IMR-90 (cell line): ENCODE data around the gene RFX5. TPM values are rescaled to one million over a fixed set of nuclear protein-coding genes. Genes with fewer than 3 reads are reported as not detected.

Source experiments
- ATAC-seq: fragments of 200-7000 bp; cut with Tn5 transposase; 2 replicates; pipeline ENCODE4 v1.9.1; 2020; ENCODE audit warnings: low read depth, mild to moderate bottlenecking, moderate library complexity
- BruUV-seq: library from RNA; stranded (reverse); fragments of 400-500 nt; replicated peaks from 2 replicates; lab custom pipeline; 2021; lab: Mats Ljungman, UMichigan
- CTCF ChIA-PET: fragments of 300-600 bp; formaldehyde crosslinking; extraction: SDS; loops from one replicate; lab custom pipeline; 2021; ENCODE audit warnings: antibody characterized with exemption; lab: Yijun Ruan, JAX
- POLR2A ChIA-PET: fragments of 300-600 bp; sonication (Branson Sonifier 250); formaldehyde crosslinking; loops from one replicate; lab custom pipeline; 2022; ENCODE audit warnings: antibody characterized with exemption; ENCODE audit not compliant: unreplicated experiment; lab: Charles Lee
- DNase-seq: peaks from one replicate; pipeline ENCODE4 v3.0.0; 2013
- H2AFZ ChIP-seq: replicated peaks from 2 replicates; pipeline ENCODE3; 2013; ENCODE audit warnings: low read length, mild to moderate bottlenecking; ENCODE audit not compliant: poor library complexity
- H2AK5ac ChIP-seq: 2 replicates; pipeline ENCODE4 v1.6.1; 2013; ENCODE audit warnings: low read depth, low read length, inconsistent platforms
- H2AK9ac ChIP-seq: replicated peaks from 2 replicates; pipeline ENCODE3; 2013; ENCODE audit warnings: mild to moderate bottlenecking, low read depth, low read length, moderate library complexity; ENCODE audit not compliant: poor library complexity
- H2BK120ac ChIP-seq: 2 replicates; pipeline ENCODE4 v1.6.1; 2013; ENCODE audit warnings: low read depth, low read length, inconsistent platforms
- H2BK15ac ChIP-seq: 3 replicates; pipeline ENCODE4 v1.6.1; 2013; ENCODE audit warnings: low read depth, low read length, inconsistent platforms
- H2BK20ac ChIP-seq: 2 replicates; pipeline ENCODE4 v1.6.1; 2013; ENCODE audit warnings: low read depth, mild to moderate bottlenecking, inconsistent platforms, low read length, moderate library complexity
- H2BK5ac ChIP-seq: 2 replicates; pipeline ENCODE4 v1.6.1; 2013; ENCODE audit warnings: mild to moderate bottlenecking, low read depth, low read length, inconsistent platforms; ENCODE audit not compliant: poor library complexity, severe bottlenecking
- H3K14ac ChIP-seq: replicated peaks from 2 replicates; pipeline ENCODE4 v1.6.1; 2013; ENCODE audit warnings: low read depth, low read length, inconsistent platforms
- H3K18ac ChIP-seq: 2 replicates; pipeline ENCODE4 v1.6.1; 2013; ENCODE audit warnings: low read depth, low read length, control low read depth
- H3K23ac ChIP-seq: 2 replicates; pipeline ENCODE4 v1.6.1; 2013; ENCODE audit warnings: low read depth, low read length, inconsistent platforms
- H3K27ac ChIP-seq: 2 replicates; pipeline ENCODE4 v1.5.1; 2013; ENCODE audit warnings: mild to moderate bottlenecking, control low read depth, low read length; ENCODE audit not compliant: insufficient read depth
- H3K27me3 ChIP-seq: 2 replicates; pipeline ENCODE4 v1.6.1; 2013; ENCODE audit warnings: low read length; ENCODE audit not compliant: control insufficient read depth, insufficient read depth
- H3K36me3 ChIP-seq: 2 replicates; pipeline ENCODE4 v1.6.1; 2013; ENCODE audit warnings: low read length, mixed read lengths; ENCODE audit not compliant: control insufficient read depth, insufficient read depth
- H3K4ac ChIP-seq: 2 replicates; pipeline ENCODE4 v1.6.1; 2013; ENCODE audit warnings: low read depth, low read length, inconsistent platforms
- H3K4me1 ChIP-seq: 2 replicates; pipeline ENCODE4 v1.6.1; 2013; ENCODE audit warnings: low read length, mixed read lengths; ENCODE audit not compliant: control insufficient read depth, insufficient read depth
- H3K4me2 ChIP-seq: 2 replicates; pipeline ENCODE4 v1.6.1; 2013; ENCODE audit warnings: low read depth, mild to moderate bottlenecking, control low read depth, low read length, moderate library complexity
- H3K4me3 ChIP-seq: 2 replicates; pipeline ENCODE4 v1.5.1; 2013; ENCODE audit warnings: low read depth, mild to moderate bottlenecking, control low read depth, low read length, moderate library complexity; ENCODE audit not compliant: insufficient read depth
- H3K56ac ChIP-seq: 2 replicates; pipeline ENCODE4 v1.6.1; 2013; ENCODE audit warnings: low read length, inconsistent platforms; ENCODE audit not compliant: insufficient read depth; ENCODE audit errors: extremely low read depth
- H3K79me1 ChIP-seq, 2 experiments: 2 replicates each; pipeline ENCODE4 v1.6.1; 2013; ENCODE audit warnings: low read length in 2 of 2, inconsistent platforms in 1 of 2, low read depth in 1 of 2
- H3K9ac ChIP-seq: 2 replicates; pipeline ENCODE4 v1.6.1; 2013; ENCODE audit warnings: low read depth, low read length, control low read depth
- H3K9me1 ChIP-seq: 2 replicates; pipeline ENCODE4 v1.6.1; 2013; ENCODE audit warnings: low read length, inconsistent platforms; ENCODE audit not compliant: insufficient read depth
- H3K9me3 ChIP-seq: 2 replicates; pipeline ENCODE4 v1.6.1; 2013; ENCODE audit warnings: low read length; ENCODE audit not compliant: control insufficient read depth, insufficient read depth
- H4K20me1 ChIP-seq: 2 replicates; pipeline ENCODE4 v1.6.1; 2013; ENCODE audit warnings: low read length, inconsistent platforms; ENCODE audit not compliant: insufficient read depth
- H4K5ac ChIP-seq: 2 replicates; pipeline ENCODE4 v1.6.1; 2013; ENCODE audit warnings: mild to moderate bottlenecking, low read depth, low read length, control low read depth
- H4K8ac ChIP-seq, 2 experiments: 2 replicates each; pipeline ENCODE4 v1.6.1; 2013; ENCODE audit warnings: low read depth in 2 of 2, low read length in 2 of 2, control low read depth in 1 of 2, inconsistent platforms in 1 of 2
- H4K91ac ChIP-seq: 2 replicates; pipeline ENCODE4 v1.6.1; 2013; ENCODE audit warnings: low read depth, low read length, inconsistent platforms; ENCODE audit not compliant: insufficient read depth
- BHLHE40 ChIP-seq: fragments of 150-350 bp; IDR thresholded peaks from 2 replicates; pipeline ENCODE4 v1.6.1; 2016; ENCODE audit warnings: mild to moderate bottlenecking, low read depth, low read length
- CEBPB ChIP-seq: IDR thresholded peaks from 2 replicates; pipeline ENCODE4 v1.6.1; 2012; ENCODE audit warnings: low read depth, low read length, improper control_type of control experiment
- CHD1 ChIP-seq: IDR thresholded peaks from 2 replicates; pipeline ENCODE4 v1.6.1; 2012; ENCODE audit warnings: low read depth, low read length, improper control_type of control experiment
- FOS ChIP-seq: fragments of 150-350 bp; IDR thresholded peaks from 2 replicates; pipeline ENCODE4 v1.6.1; 2016; ENCODE audit warnings: low read depth, low read length
- MAFK ChIP-seq: IDR thresholded peaks from 2 replicates; pipeline ENCODE4 v1.6.1; 2012; ENCODE audit warnings: low read depth, low read length, improper control_type of control experiment
- MAZ ChIP-seq: IDR thresholded peaks from 2 replicates; pipeline ENCODE4 v1.6.1; 2012; ENCODE audit warnings: low read depth, mild to moderate bottlenecking, low read length, improper control_type of control experiment, moderate library complexity, borderline replicate concordance
- MXI1 ChIP-seq: IDR thresholded peaks from 2 replicates; pipeline ENCODE4 v1.6.1; 2012; ENCODE audit warnings: low read depth, mild to moderate bottlenecking, low read length, moderate library complexity, borderline replicate concordance
- NFE2L2 ChIP-seq: fragments of 150-350 bp; IDR thresholded peaks from 2 replicates; pipeline ENCODE4 v1.6.1; 2016; ENCODE audit warnings: low read depth, mild to moderate bottlenecking, low read length
- POLR2A ChIP-seq: IDR thresholded peaks from 2 replicates; pipeline ENCODE4 v1.6.1; 2012; ENCODE audit warnings: mild to moderate bottlenecking, low read depth, low read length
- RCOR1 ChIP-seq: IDR thresholded peaks from 2 replicates; pipeline ENCODE4 v1.6.1; 2012; ENCODE audit warnings: mild to moderate bottlenecking, low read length, improper control_type of control experiment; ENCODE audit not compliant: insufficient replicate concordance
- SMC3 ChIP-seq: fragments of 150-350 bp; IDR thresholded peaks from 2 replicates; pipeline ENCODE4 v1.6.1; 2016; ENCODE audit warnings: low read depth, mild to moderate bottlenecking, antibody characterized with exemption, low read length, moderate library complexity
- USF2 ChIP-seq: fragments of 150-350 bp; IDR thresholded peaks from 2 replicates; pipeline ENCODE4 v1.6.1; 2017; ENCODE audit warnings: mild to moderate bottlenecking, antibody characterized with exemption, low read length, low read depth
- WGBS, 2 experiments: methylation state at CpG; one replicate each; pipeline versions ENCODE4 v1.1.5 to v1.1.7; 2013; ENCODE audit warnings: missing lambda C conversion rate in 2 of 2; ENCODE audit not compliant: insufficient read length in 1 of 2; ENCODE audit errors: extremely low coverage in 2 of 2; 5-methylcytosine and 5-hydroxymethylcytosine counted together
- dilution Hi-C: fragments of 300-500 bp; cut with HindIII; formaldehyde crosslinking; loops from one replicate; pipeline ENCODE4 v1.14.3; 2018; ENCODE audit warnings: low sequenced_read_pairs; ENCODE audit not compliant: unreplicated experiment
- in situ Hi-C: fragments of 300-500 bp; cut with MboI; formaldehyde crosslinking; loops from 3 replicates; pipeline ENCODE4 v1.14.3; 2019; ENCODE audit warnings: low sequenced_read_pairs, inconsistent platforms, mixed read lengths
- intact Hi-C: fragments of 100-400 bp; cut with micrococcal nuclease; formaldehyde crosslinking; loops from 2 replicates; pipeline ENCODE4 v1.10.0; 2022
- polyA plus RNA-seq, 3 experiments: library from polyadenylated mRNA; depleted of rRNA; stranded (reverse); fragments of >200 nt; gene quantifications; 2 replicates each; pipeline ENCODE4 v1.2.3, GENCODE V29; 2012; ENCODE audit warnings: low replicate concordance in 1 of 3
- total RNA-seq: library from RNA; depleted of rRNA; stranded (reverse); fragments of >200 nt; gene quantifications from 2 replicates; pipeline ENCODE4 v1.2.3, GENCODE V29; 2012
- TF ChIP-seq, protein P1 (sequence below): conservative IDR thresholded peaks from 2 replicates; pipeline ENCODE4 v1.5.1; 2012; ENCODE audit warnings: mild to moderate bottlenecking, low read depth, low read length, improper control_type of control experiment

RFX5 gene
- total and polyA plus RNA-seq, 2 of the 4 experiments (the other 2 are of a cell fraction) = 29.3 to 44.4 TPM

DNA sequence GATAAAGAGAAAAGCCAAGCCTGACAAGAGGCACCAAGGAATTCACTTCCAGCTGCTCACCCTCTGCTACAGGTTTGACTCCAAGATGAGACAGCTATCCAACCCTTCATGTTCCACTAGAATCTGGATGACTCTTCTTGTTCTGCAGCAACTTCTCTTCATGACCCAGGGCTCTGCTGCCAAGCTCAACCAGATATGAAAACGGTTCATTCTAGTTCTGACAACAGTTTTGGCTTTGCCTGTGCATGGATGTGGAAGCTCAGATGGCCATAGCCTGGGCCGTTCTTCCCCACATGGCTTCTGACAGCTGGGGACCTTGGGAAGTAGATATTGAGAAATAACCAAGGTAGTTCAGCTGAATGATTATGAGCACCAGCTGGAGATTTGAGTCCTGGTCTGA is 33.6 kb downstream of the RFX5 start (continued):
- TF ChIP-seq USF2 = no peak
- TF ChIP-seq FOS = no peak
- TF ChIP-seq BHLHE40 = no peak
- no peak for TF ChIP-seq NFE2L2
- TF ChIP-seq MAZ = no peak

DNA sequence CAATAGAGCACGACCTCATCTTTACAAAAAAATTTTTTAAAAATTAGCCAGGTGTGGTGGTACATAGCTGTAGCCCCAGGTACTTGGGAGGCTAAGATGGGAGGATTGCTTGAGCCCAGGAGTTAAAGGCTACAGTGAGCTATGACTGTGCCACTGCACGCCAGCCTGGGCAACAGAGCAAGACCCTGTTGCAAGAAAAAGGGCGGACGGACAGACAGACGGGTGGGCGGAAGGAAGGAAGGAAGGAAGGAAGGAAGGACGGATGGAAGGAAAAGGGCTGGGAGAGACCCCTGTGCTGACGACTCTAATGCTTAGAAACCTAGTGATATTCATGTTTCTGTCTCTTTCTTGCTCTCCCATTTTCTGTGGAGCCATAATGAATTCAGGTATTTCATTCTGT is 34.2 kb downstream of the RFX5 start:
- Histone ChIP-seq H4K8ac (no peak overlapping the region; a peak in 1 of 4 replicates), H3K79me1 (peaks cover 40 to 91% of the 10 kb centered on the region in 2 experiments), H3K36me3 (peaks cover 41% of the 10 kb centered on the region), H2AK9ac (no peak overlapping the region), H4K91ac (peak overlapping the region; percentile 26; the same call in 1 of the 2 replicates), H3K4ac (peak overlapping the region; percentile 78), H4K5ac (no peak overlapping the region), H4K20me1 (peaks cover 54% of the 10 kb centered on the region), H3K27me3 (no peaks in the 10 kb centered on the region), H3K27ac (peak overlapping the region; percentile 58), H2BK15ac (peak overlapping the region; percentile 82; the same call in 2 of the 3 replicates), H2AFZ (no peak overlapping the region), H2AK5ac (peak overlapping the region; percentile 69), H2BK5ac (peak overlapping the region; percentile 57), H3K9me3 (no peaks in the 10 kb centered on the region), H3K56ac (no peak overlapping the region), H3K9me1 (peaks cover 56% of the 10 kb centered on the region), H3K4me1 (peaks cover 39% of the 10 kb centered on the region), H3K23ac (peak overlapping the region; percentile 74; the same call in 1 of the 2 replicates), H3K4me2 (no peak overlapping the region), H3K4me3 (no peak overlapping the region), H2BK20ac (peak overlapping the region; percentile 38; the same call in 1 of the 2 replicates), H3K14ac (peak overlapping the region; percentile 38; the same call in 1 of the 2 replicates), H2BK120ac (peak overlapping the region; percentile 85), H3K9ac (no peak overlapping the region), H3K18ac (no peak overlapping the region)
- ChIA-PET POLR2A (interaction anchor here (0.6 kb wide), 1 partner anchor 13 kb away, joined by 3 read pairs; no protein-coding TSS in a partner anchor), CTCF (no interaction called here)
- intact Hi-C loops (no loop called here), dilution Hi-C loops (no loop called here), in situ Hi-C loops (loop anchor here (25.0 kb wide), 1 partner anchor 674 kb away; the partner anchor contains the start of gene S100A10)
- ATAC-seq (no peak), DNase-seq (no peak)
- 100% methylated on average over 3 of the region's 8 CpGs; no CpG with 5 or more reads in 1 of the 2 experiments for WGBS, 2 experiments
- no TSS peak for BruUV-seq
- no peak for TF ChIP-seq CHD1
- TF ChIP-seq BHLHE40 = no peak
- TF ChIP-seq, protein P1, sequence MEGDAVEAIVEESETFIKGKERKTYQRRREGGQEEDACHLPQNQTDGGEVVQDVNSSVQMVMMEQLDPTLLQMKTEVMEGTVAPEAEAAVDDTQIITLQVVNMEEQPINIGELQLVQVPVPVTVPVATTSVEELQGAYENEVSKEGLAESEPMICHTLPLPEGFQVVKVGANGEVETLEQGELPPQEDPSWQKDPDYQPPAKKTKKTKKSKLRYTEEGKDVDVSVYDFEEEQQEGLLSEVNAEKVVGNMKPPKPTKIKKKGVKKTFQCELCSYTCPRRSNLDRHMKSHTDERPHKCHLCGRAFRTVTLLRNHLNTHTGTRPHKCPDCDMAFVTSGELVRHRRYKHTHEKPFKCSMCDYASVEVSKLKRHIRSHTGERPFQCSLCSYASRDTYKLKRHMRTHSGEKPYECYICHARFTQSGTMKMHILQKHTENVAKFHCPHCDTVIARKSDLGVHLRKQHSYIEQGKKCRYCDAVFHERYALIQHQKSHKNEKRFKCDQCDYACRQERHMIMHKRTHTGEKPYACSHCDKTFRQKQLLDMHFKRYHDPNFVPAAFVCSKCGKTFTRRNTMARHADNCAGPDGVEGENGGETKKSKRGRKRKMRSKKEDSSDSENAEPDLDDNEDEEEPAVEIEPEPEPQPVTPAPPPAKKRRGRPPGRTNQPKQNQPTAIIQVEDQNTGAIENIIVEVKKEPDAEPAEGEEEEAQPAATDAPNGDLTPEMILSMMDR = no peak
- TF ChIP-seq USF2 = no peak
- TF ChIP-seq MAFK = no peak
- no peak for TF ChIP-seq RCOR1
- no peak for TF ChIP-seq FOS
- TF ChIP-seq MXI1 = no peak
- no peak for TF ChIP-seq CEBPB
- no peak for TF ChIP-seq MAZ
- no peak for TF ChIP-seq POLR2A
- TF ChIP-seq SMC3 = no peak
